ENCODE measurements around the gene MRPL33.

The MRPL33 gene

GRCh38 chr2:27771548-27772335 lies at the start of gene MRPL33:
Gene MRPL33, plus strand, starts transcription at chr2:27771719. Its CDS starts 59 bp downstream, at chr2:27771778.
- DNase-seq: peak; percentile 87 to 93

- no peak for DNase-seq
Measured at GRCh38 chr2:27721884-27722485, 49.5 kb upstream of the MRPL33 start.

GRCh38 chr2:27723372-27724144 lies 48.0 kb upstream of the MRPL33 start:
- DNase-seq: no peak

GRCh38 chr2:27724191-27724590 lies 47.3 kb upstream of the MRPL33 start:
- no peak for DNase-seq

- DNase-seq: no peak
Measured at GRCh38 chr2:27724905-27725701, 46.4 kb upstream of the MRPL33 start.

- no peak for DNase-seq
Measured at GRCh38 chr2:27727257-27727656, 44.3 kb upstream of the MRPL33 start.

GRCh38 chr2:27728081-27728858 lies 43.2 kb upstream of the MRPL33 start:
- DNase-seq: no peak

GRCh38 chr2:27729198-27729597 lies 42.3 kb upstream of the MRPL33 start:
- no peak for DNase-seq

GRCh38 chr2:27729614-27730013 lies 41.9 kb upstream of the MRPL33 start:
- no peak for DNase-seq

- DNase-seq: no peak
Measured at GRCh38 chr2:27730261-27730662, 41.3 kb upstream of the MRPL33 start.

- DNase-seq: no peak
Measured at GRCh38 chr2:27730980-27731691, 40.4 kb upstream of the MRPL33 start.

GRCh38 chr2:27734305-27734704 lies 37.2 kb upstream of the MRPL33 start:
- DNase-seq: no peak

GRCh38 chr2:27735263-27735904 lies 36.1 kb upstream of the MRPL33 start:
- peak; percentile 71 to 80 for DNase-seq

- DNase-seq: no peak
Measured at GRCh38 chr2:27736031-27736889, 35.3 kb upstream of the MRPL33 start.

GRCh38 chr2:27736890-27737204 lies 34.7 kb upstream of the MRPL33 start:
- no peak for DNase-seq

- DNase-seq: no peak
Measured at GRCh38 chr2:27737676-27738348, 33.7 kb upstream of the MRPL33 start.

- no peak for DNase-seq
Measured at GRCh38 chr2:27738349-27739057, 33.0 kb upstream of the MRPL33 start.

GRCh38 chr2:27739058-27739373 lies 32.5 kb upstream of the MRPL33 start:
- no peak for DNase-seq

- DNase-seq: no peak
Measured at GRCh38 chr2:27741673-27742072, 29.8 kb upstream of the MRPL33 start.

Data from stimulated activated CD4-positive, alpha-beta T cell treated with anti-CD3 and anti-CD28 coated beads, Interleukin-4, amount 100 ng/mL, for 4 hours (primary cell).